Measurements from ENCODE around the gene PCSK6. TPM values are rescaled to one million over a fixed set of nuclear protein-coding genes. Genes with fewer than 3 reads are reported as not detected.

PCSK6 gene
- total RNA-seq, 4 donors from 2014 or later = 12.8 to 23.2 (median 18.4) TPM

DNA sequence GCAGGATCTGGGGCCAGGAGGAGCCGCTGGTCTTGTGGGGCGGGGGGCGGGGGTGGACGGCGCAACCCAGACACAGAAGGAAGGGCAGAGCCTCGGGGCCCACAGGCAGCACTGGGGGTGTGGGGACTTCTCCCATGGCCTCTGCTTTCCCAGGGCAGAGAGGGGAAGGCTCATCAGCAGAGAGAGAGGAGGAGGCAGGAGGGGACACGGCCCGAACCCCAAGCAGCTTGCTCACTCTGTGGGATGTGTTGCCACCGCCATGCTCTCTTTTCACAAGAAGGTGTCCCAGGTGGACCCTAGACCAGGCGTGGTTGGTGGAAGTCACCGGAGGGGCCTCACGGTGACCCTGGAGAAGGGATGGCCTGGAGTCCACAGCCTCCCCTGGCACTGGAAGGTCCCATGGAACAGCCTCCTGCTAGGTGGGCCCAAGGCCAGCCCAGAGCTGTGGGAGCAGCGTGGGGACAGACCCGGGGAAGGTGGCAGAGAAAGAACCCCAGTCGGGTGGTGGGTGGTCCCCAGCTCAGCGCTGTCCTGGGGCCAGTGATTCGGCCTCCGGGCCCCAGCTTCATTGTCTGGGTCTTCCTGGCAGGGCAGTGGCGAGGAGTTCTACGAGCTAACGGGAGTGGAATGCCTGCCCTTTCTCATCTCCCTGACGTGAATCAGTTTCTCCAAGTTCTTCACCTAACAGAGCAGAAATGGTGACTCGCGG lies 46.8 kb upstream of the PCSK6 start:
- H3K4me1 ChIP-seq = no peaks in the 10 kb centered on the region
- ATAC-seq = no peak
- 93% methylated on average over 2 of the region's 24 CpGs; no CpG with 5 or more reads in 1 of the 2 donors for WGBS, 2 donors (ENCODE audit: low coverage in 1 of 2)

GRCh38 chr15:101535170-101535902 lies 45.8 kb upstream of the PCSK6 start:
- Histone ChIP-seq H3K36me3 (no peaks in the 10 kb centered on the region), H3K9me3 (peaks cover 0 to 4% (median 0%) of the 10 kb centered on the region in 3 donors), H3K4me1 (no peaks in the 10 kb centered on the region), H3K4me3 (no peak overlapping the region), H3K27ac (no peak overlapping the region), H3K27me3 (no peaks in the 10 kb centered on the region)
- 85 to 87% methylated on average over 18 to 28 of the region's 29 CpGs for WGBS, 2 donors (ENCODE audit: low coverage in 1 of 2)
- no peak for TF ChIP-seq POLR2AphosphoS5 (IDR thresholded peaks at IDR 0.05)
- no peak for ATAC-seq

More for the DNA sequence above, 46.8 kb upstream of the PCSK6 start:
- TF ChIP-seq, protein P1, sequence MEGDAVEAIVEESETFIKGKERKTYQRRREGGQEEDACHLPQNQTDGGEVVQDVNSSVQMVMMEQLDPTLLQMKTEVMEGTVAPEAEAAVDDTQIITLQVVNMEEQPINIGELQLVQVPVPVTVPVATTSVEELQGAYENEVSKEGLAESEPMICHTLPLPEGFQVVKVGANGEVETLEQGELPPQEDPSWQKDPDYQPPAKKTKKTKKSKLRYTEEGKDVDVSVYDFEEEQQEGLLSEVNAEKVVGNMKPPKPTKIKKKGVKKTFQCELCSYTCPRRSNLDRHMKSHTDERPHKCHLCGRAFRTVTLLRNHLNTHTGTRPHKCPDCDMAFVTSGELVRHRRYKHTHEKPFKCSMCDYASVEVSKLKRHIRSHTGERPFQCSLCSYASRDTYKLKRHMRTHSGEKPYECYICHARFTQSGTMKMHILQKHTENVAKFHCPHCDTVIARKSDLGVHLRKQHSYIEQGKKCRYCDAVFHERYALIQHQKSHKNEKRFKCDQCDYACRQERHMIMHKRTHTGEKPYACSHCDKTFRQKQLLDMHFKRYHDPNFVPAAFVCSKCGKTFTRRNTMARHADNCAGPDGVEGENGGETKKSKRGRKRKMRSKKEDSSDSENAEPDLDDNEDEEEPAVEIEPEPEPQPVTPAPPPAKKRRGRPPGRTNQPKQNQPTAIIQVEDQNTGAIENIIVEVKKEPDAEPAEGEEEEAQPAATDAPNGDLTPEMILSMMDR (IDR thresholded peaks at IDR 0.05) = no peak
- no peak for TF ChIP-seq POLR2A (IDR thresholded peaks at IDR 0.05)
- Histone ChIP-seq H3K36me3 (no peaks in the 10 kb centered on the region), H3K27me3 (no peaks in the 10 kb centered on the region), H3K4me3 (no peak overlapping the region), H3K9me3 (peaks cover 0 to 4% (median 0%) of the 10 kb centered on the region in 3 donors), H3K27ac (no peak overlapping the region)

DNA sequence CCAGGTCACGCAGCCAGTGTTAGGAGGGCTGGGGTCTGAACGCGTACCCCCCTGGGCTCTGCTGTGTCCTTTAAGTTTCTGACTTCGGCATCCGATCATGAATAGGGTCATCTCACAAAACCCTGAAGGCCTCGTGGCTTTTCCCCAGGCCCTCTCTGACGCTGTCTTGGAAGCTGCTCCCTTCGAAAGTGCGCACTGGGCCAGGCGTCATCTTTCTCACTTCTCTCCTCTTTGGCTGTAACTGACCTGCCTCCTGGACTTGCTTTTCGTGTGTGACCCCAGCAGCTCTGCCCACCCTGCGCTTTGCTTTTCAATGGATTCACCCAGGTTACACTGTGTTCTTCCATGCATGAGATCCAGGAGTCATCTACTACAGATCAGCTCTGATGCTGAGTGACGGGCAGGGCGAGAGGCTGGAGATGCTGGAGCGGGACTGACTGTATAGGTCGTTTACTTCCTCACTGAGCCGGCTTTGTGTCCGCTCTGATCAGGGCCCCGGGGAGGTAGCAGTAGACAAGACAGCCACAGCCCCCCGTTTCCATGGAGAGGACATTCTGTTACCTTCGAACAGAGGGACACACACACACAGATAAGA lies 45.0 kb upstream of the PCSK6 start:
- WGBS, 2 donors (ENCODE audit: low coverage in 1 of 2) = 77 to 94% methylated on average over 9 to 12 of the region's 21 CpGs

DNA sequence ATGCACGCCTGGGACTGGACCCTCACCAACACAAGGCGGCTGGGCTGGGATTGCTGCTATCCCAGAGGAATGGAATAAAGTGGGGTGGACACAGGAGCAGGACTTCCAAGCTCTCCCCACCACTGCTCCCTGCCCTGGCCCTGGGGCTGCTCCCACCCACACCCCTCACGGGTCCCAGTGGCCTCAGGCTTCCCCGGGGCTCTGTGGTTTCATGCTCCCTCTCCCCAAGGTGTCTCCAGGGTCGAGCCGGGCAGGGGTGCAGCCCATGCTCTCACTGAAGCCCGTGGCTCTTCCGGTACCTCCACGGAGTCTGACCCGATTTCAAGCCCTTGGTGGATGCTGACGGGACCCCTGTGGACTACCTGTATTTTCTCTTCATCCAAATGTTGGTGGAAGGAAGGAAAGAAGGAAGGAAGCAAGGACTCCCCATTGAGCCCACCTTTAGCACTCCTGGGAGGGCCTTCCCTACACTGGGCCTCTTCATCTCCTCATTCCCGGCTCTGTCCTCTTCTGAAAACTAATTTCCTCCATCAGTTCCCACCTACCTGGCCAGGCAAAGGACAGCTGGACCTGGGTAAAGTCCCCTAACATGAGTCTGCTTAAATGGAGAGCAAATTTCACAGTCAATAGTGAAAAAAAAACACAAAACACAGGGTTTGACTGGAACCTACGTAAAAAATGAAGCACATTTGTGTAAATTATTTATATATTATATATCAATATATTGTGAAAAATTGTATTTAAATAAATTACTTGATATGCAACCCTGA lies 44.0 kb upstream of the PCSK6 start:
- no peak for ATAC-seq
- Histone ChIP-seq H3K4me1 (peaks cover 0 to 7% (median 2%) of the 10 kb centered on the region in 3 donors), H3K9me3 (no peaks in the 10 kb centered on the region), H3K27me3 (no peaks in the 10 kb centered on the region), H3K36me3 (no peaks in the 10 kb centered on the region), H3K4me3 (no peak overlapping the region), H3K27ac (no peak overlapping the region)
- 95 to 100% methylated on average over 1 to 2 of the region's 13 CpGs for WGBS, 2 donors (ENCODE audit: low coverage in 1 of 2)
- TF ChIP-seq EP300 (IDR thresholded peaks at IDR 0.05) = no peak
- TF ChIP-seq, protein P1 (IDR thresholded peaks at IDR 0.05) = no peak
- TF ChIP-seq POLR2A (IDR thresholded peaks at IDR 0.05) = no peak
- TF ChIP-seq POLR2AphosphoS5 (IDR thresholded peaks at IDR 0.05) = no peak

More for the DNA sequence above, 45.0 kb upstream of the PCSK6 start:
- peaks cover 0 to 4% (median 0%) of the 10 kb centered on the region in 3 donors for H3K9me3 ChIP-seq
- H3K27me3 ChIP-seq = no peaks in the 10 kb centered on the region
- H3K27ac ChIP-seq = no peak overlapping the region
- TF ChIP-seq, protein P1 (IDR thresholded peaks at IDR 0.05) = no peak
- TF ChIP-seq POLR2AphosphoS5 (IDR thresholded peaks at IDR 0.05) = no peak
- TF ChIP-seq POLR2A (IDR thresholded peaks at IDR 0.05) = no peak
- TF ChIP-seq EP300 (IDR thresholded peaks at IDR 0.05) = no peak
- no peak overlapping the region for H3K4me3 ChIP-seq
- H3K4me1 ChIP-seq = no peaks in the 10 kb centered on the region
- H3K36me3 ChIP-seq = no peaks in the 10 kb centered on the region
- no peak for ATAC-seq

- WGBS, 2 donors (ENCODE audit: low coverage in 1 of 2) = 98 to 100% methylated on average over 3 to 5 of the region's 6 CpGs
- ATAC-seq = no peak
- H3K4me1 ChIP-seq = peaks cover 0 to 14% (median 5%) of the 10 kb centered on the region in 3 donors
- no peaks in the 10 kb centered on the region for H3K27me3 ChIP-seq
- no peak overlapping the region for H3K27ac ChIP-seq
- H3K9me3 ChIP-seq = no peaks in the 10 kb centered on the region
- TF ChIP-seq, protein P1 (IDR thresholded peaks at IDR 0.05) = no peak
- H3K36me3 ChIP-seq = no peaks in the 10 kb centered on the region
- no peak overlapping the region for H3K4me3 ChIP-seq
Observed at GRCh38 chr15:101532865-101533264, 43.4 kb upstream of the PCSK6 start.

All from gastroesophageal sphincter (tissue), 4 donors.